Cardiac muscle cell (in vitro differentiated cells and primary cell): ENCODE measurements around the gene USPL1. TPM values are rescaled to one million over a fixed set of nuclear protein-coding genes. Genes with fewer than 3 reads are reported as not detected.

ENCODE experiments used
- DNase-seq, 2 donors: peaks; one replicate each; pipeline versions ENCODE4 v3.0.0 to v3.0.0-alpha.2; 2010 to 2017; ENCODE audit warnings: low read depth in 1 of 2, low spot score in 1 of 2
- H3K27ac ChIP-seq: fragments of 200-600 bp; sonication (generic); 2 replicates; pipeline ENCODE4 v1.5.1; 2016
- H3K27me3 ChIP-seq: fragments of 200-600 bp; sonication (generic); 2 replicates; pipeline ENCODE4 v1.6.0; 2016; ENCODE audit warnings: control low read depth
- H3K36me3 ChIP-seq: fragments of 200-600 bp; sonication (generic); 2 replicates; pipeline ENCODE4 v1.5.1; 2016; ENCODE audit warnings: control low read depth
- H3K4me1 ChIP-seq: fragments of 200-600 bp; sonication (generic); 2 replicates; pipeline ENCODE4 v1.8.1; 2017; ENCODE audit warnings: low read depth, mild to moderate bottlenecking, mixed run types
- H3K4me3 ChIP-seq: fragments of 200-600 bp; sonication (generic); 2 replicates; pipeline ENCODE4 v1.5.1; 2016; ENCODE audit warnings: mild to moderate bottlenecking
- H3K9me3 ChIP-seq: fragments of 200-600 bp; sonication (generic); 2 replicates; pipeline ENCODE4 v1.5.1; 2017; ENCODE audit warnings: low read depth, mild to moderate bottlenecking, control low read depth
- polyA plus RNA-seq: library from polyadenylated mRNA; unstranded; fragments of >200 nt; fragmentation: Nextera tagmentation; extraction: Ambion mirVana; gene quantifications from 2 replicates; pipeline ENCODE4 v1.2.1, GENCODE V29; 2016
- total RNA-seq: library from RNA; depleted of rRNA; stranded (reverse); fragments of >200 nt; gene quantifications from 2 replicates; pipeline ENCODE4 v1.2.3, GENCODE V29; 2016
- TF ChIP-seq, protein P1 (sequence below): IDR thresholded peaks from 2 replicates; pipeline ENCODE4 v1.5.1; 2012; ENCODE audit warnings: low read depth, mild to moderate bottlenecking, low read length

The USPL1 gene
- total and polyA plus RNA-seq, 2 experiments from 2014 or later, result 13.9 to 15.6 TPM

- Histone ChIP-seq H3K27ac (no peak overlapping the region), H3K36me3 (peaks cover 12% of the 10 kb centered on the region), H3K9me3 (no peaks in the 10 kb centered on the region), H3K4me3 (no peak overlapping the region), H3K4me1 (peaks cover 20% of the 10 kb centered on the region), H3K27me3 (no peaks in the 10 kb centered on the region)
- TF ChIP-seq, protein P1, sequence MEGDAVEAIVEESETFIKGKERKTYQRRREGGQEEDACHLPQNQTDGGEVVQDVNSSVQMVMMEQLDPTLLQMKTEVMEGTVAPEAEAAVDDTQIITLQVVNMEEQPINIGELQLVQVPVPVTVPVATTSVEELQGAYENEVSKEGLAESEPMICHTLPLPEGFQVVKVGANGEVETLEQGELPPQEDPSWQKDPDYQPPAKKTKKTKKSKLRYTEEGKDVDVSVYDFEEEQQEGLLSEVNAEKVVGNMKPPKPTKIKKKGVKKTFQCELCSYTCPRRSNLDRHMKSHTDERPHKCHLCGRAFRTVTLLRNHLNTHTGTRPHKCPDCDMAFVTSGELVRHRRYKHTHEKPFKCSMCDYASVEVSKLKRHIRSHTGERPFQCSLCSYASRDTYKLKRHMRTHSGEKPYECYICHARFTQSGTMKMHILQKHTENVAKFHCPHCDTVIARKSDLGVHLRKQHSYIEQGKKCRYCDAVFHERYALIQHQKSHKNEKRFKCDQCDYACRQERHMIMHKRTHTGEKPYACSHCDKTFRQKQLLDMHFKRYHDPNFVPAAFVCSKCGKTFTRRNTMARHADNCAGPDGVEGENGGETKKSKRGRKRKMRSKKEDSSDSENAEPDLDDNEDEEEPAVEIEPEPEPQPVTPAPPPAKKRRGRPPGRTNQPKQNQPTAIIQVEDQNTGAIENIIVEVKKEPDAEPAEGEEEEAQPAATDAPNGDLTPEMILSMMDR, result no peak
- no peak for DNase-seq
Measured at GRCh38 chr13:30622551-30622950, 4.8 kb downstream of the USPL1 start.

GRCh38 chr13:30623392-30623791 lies 5.7 kb downstream of the USPL1 start:
- no peaks in the 10 kb centered on the region for H3K27me3 ChIP-seq
- TF ChIP-seq, protein P1, result no peak
- no peaks in the 10 kb centered on the region for H3K9me3 ChIP-seq
- H3K36me3 ChIP-seq, result peaks cover 12% of the 10 kb centered on the region
- peaks cover 20% of the 10 kb centered on the region for H3K4me1 ChIP-seq
- DNase-seq, result peak in 1 of 2 donors; percentile 76
- H3K4me3 ChIP-seq, result no peak overlapping the region
- H3K27ac ChIP-seq, result no peak overlapping the region

DNA sequence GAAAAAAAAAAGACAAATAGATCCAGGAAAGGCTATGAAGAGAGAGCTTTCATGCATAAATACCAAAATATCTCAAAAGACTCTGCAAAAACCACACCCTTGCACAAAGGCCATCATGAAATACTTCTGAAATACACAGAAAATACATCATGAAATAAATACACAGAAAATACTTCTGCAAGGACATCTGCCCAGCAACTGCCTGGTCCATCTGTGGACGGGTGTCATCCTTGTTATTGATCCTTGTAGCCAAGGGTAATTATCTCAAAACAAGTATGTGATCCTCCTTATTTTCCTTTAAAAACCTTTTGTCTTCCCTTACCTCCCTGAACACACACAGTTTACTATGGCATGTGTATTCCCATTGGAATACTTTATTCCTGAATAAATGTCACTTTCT lies 6.9 kb downstream of the USPL1 start:
- TF ChIP-seq, protein P1, result no peak
- Histone ChIP-seq H3K4me1 (peaks cover 17% of the 10 kb centered on the region), H3K4me3 (no peak overlapping the region), H3K9me3 (no peaks in the 10 kb centered on the region), H3K27me3 (no peaks in the 10 kb centered on the region), H3K27ac (no peak overlapping the region), H3K36me3 (peaks cover 12% of the 10 kb centered on the region)
- DNase-seq, result no peak

DNA sequence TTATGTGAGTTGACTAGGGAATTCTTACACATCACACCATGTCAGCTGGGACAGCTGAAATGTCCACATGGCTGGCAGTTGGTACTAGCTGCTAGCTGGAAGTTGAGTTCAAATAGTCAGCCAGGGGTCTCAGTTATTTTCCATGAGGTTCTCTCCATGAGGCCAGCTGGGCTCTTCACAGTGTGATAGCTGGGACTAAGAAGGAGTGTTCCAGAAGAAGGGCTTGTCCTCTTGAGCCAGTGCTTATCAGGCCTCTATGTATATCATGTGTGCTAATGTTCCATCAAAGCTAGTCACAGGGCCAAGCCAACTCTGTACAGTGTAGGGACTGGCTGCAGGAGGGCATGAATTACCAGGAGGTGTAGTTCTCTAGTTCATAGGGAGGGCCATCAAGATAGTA lies 11.8 kb downstream of the USPL1 start:
- peak in 1 of 2 donors; percentile 12 for DNase-seq
- Histone ChIP-seq H3K27me3 (no peaks in the 10 kb centered on the region), H3K27ac (peak overlapping the region; percentile 78), H3K4me3 (no peak overlapping the region), H3K4me1 (peaks cover 6% of the 10 kb centered on the region), H3K9me3 (no peaks in the 10 kb centered on the region), H3K36me3 (peaks cover 5% of the 10 kb centered on the region)
- TF ChIP-seq, protein P1, result no peak

DNA sequence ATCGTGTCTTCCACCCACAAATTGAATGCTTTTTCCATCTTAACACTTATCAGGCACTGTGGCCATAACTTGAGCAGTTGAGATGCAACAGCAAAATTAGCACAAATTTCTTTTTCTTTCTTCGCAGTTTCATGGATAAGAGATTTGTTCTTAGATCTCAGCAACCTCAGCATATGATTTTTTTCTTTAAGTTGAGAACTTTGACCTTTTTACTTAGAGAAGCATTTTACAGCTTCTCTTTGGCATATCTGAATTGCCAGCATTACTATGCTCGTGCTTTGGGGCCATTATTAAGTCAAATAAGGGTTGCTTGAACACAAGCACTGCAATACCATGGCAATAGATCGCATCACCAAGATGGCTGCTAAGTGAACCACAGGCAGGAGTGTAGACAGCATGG lies 16.1 kb downstream of the USPL1 start:
- H3K4me3 ChIP-seq, result no peak overlapping the region
- no peaks in the 10 kb centered on the region for H3K9me3 ChIP-seq
- peaks cover 6% of the 10 kb centered on the region for H3K4me1 ChIP-seq
- no peaks in the 10 kb centered on the region for H3K27me3 ChIP-seq
- no peak for DNase-seq
- H3K36me3 ChIP-seq, result peaks cover 17% of the 10 kb centered on the region
- H3K27ac ChIP-seq, result no peak overlapping the region
- TF ChIP-seq, protein P1, result no peak

GRCh38 chr13:30634838-30635237 lies 17.1 kb downstream of the USPL1 start:
- Histone ChIP-seq H3K27ac (no peak overlapping the region), H3K27me3 (no peaks in the 10 kb centered on the region), H3K4me3 (no peak overlapping the region), H3K4me1 (no peaks in the 10 kb centered on the region), H3K9me3 (no peaks in the 10 kb centered on the region), H3K36me3 (peaks cover 24% of the 10 kb centered on the region)
- DNase-seq, result no peak
- TF ChIP-seq, protein P1, result no peak
